GM19452 (cell line): ENCODE data around the gene LARGE1.
"Not testable (repeated sequence)": the region's sequence is repeated elsewhere in the genome, so short reads cannot be mapped to it uniquely, and the experiment has no call there.

Experiments used
- ATAC-seq: cut with Tn5 transposase; IDR thresholded peaks from one replicate; pipeline ENCODE4 v1.9.1; 2021; ENCODE audit not compliant: unreplicated experiment

The LARGE1 gene

GRCh38 chr22:33389936-33390335 is 530.3 kb downstream of the LARGE1 start:
- no peak for ATAC-seq

GRCh38 chr22:33386270-33386669 is 534.0 kb downstream of the LARGE1 start:
- ATAC-seq: no peak

- ATAC-seq: no peak
These were observed 534.7 kb downstream of the LARGE1 start for GRCh38 chr22:33385611-33386010.

GRCh38 chr22:33382436-33382835 is 537.8 kb downstream of the LARGE1 start:
- ATAC-seq: no peak

- ATAC-seq: no peak
These were observed 538.5 kb downstream of the LARGE1 start for GRCh38 chr22:33381531-33382406.

- ATAC-seq: no peak
These were observed 539.3 kb downstream of the LARGE1 start for GRCh38 chr22:33380789-33381530.

GRCh38 chr22:33379836-33380235 is 540.4 kb downstream of the LARGE1 start:
- ATAC-seq: no peak

- ATAC-seq: no peak
These were observed 547.4 kb downstream of the LARGE1 start for GRCh38 chr22:33372875-33373274.

- not testable (repeated sequence) for ATAC-seq
These were observed 557.0 kb downstream of the LARGE1 start for GRCh38 chr22:33363256-33363655.

- no peak for ATAC-seq
These were observed 557.6 kb downstream of the LARGE1 start for GRCh38 chr22:33362702-33363101.

- no peak for ATAC-seq
These were observed 558.7 kb downstream of the LARGE1 start for GRCh38 chr22:33361581-33361980.

GRCh38 chr22:33357981-33358399 is 562.3 kb downstream of the LARGE1 start:
- ATAC-seq: no peak

GRCh38 chr22:33354928-33355327 is 565.3 kb downstream of the LARGE1 start:
- no peak for ATAC-seq

GRCh38 chr22:33353502-33353901 is 566.8 kb downstream of the LARGE1 start:
- ATAC-seq: no peak

- no peak for ATAC-seq
These were observed 567.5 kb downstream of the LARGE1 start for GRCh38 chr22:33352768-33353167.

- ATAC-seq: no peak
These were observed 569.3 kb downstream of the LARGE1 start for GRCh38 chr22:33350961-33351360.

- ATAC-seq: no peak
These were observed 569.8 kb downstream of the LARGE1 start for GRCh38 chr22:33350491-33350890.

GRCh38 chr22:33347002-33347401 is 573.3 kb downstream of the LARGE1 start:
- no peak for ATAC-seq

GRCh38 chr22:33341611-33342010 is 578.7 kb downstream of the LARGE1 start:
- ATAC-seq: no peak

GRCh38 chr22:33337524-33337923 is 582.8 kb downstream of the LARGE1 start:
- ATAC-seq: no peak

- no peak for ATAC-seq
These were observed 584.5 kb downstream of the LARGE1 start for GRCh38 chr22:33335611-33336279.

GRCh38 chr22:33332538-33332937 is 587.7 kb downstream of the LARGE1 start:
- no peak for ATAC-seq
